ENCODE results near the gene SLC7A6. TPM values are rescaled to one million over a fixed set of nuclear protein-coding genes. Genes with fewer than 3 reads are reported as not detected.
A peak's percentile ranks its signal among the peaks of the same experiment; 100 is the strongest.

The SLC7A6 gene
- total and polyA plus RNA-seq, 2 of the 8 experiments (the other 6 are each of a cell fraction or from before 2014, with no cell fraction given) = 28.0 to 37.8 TPM

DNA sequence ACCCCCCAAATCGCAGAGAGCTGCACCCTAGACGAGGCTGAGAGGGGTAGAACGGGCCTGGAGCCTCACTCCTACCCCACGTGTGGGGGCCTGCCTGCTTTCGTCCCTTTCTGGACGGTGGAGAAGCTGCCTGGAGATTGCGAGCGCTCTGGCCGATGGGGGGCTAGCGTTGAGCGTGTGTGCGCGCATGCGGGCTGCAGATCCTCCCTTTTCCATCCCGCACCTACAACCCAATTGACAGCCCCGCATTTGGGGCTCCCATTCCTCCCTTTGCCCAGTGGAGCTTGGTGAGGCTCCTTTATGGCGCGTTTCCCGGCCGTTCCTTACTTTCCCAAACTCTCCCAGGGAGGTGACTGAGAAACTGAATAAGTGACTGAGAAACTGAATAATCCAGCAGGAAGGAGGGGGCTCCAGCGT, 27.5 kb upstream of the SLC7A6 start (continued):
- TF ChIP-seq GTF2F1 (IDR thresholded peaks at IDR 0.05; ENCODE audit: borderline replicate concordance, low read depth, low read length) (no peak), SIN3A (conservative IDR thresholded peaks at IDR 0.05 in 1 of 2, IDR thresholded peaks at IDR 0.05 in 1 of 2; ENCODE audit: low read depth in 1 of 2, low read length in 2 of 2) (peak in 1 of 2 experiments; percentile 43; a peak in 1 of 4 replicates), ZNF274 (IDR thresholded peaks at IDR 0.05; ENCODE audit: borderline replicate concordance, extremely low read depth, low read length) (no peak), HDAC6 (IDR thresholded peaks at IDR 0.05; ENCODE audit: low read depth, low read length) (no peak), KDM1A (IDR thresholded peaks at IDR 0.05; ENCODE audit: borderline replicate concordance, low read length) (no peak), EGR1 (IDR thresholded peaks at IDR 0.05; ENCODE audit: borderline replicate concordance, low read depth, low read length) (no peak), TAF1 (IDR thresholded peaks at IDR 0.05; ENCODE audit: low read depth, low read length) (no peak), POLR2AphosphoS5 (IDR thresholded peaks at IDR 0.05; ENCODE audit: low read depth, low read length) (0 out of 2 replicates have a peak, but pooled peaks have one; percentile 42), TEAD4 (IDR thresholded peaks at IDR 0.05; ENCODE audit: low read depth, low read length) (no peak), BRCA1 (IDR thresholded peaks at IDR 0.05; ENCODE audit: low read depth, low read length) (no peak), SRF (IDR thresholded peaks at IDR 0.05; ENCODE audit: low read depth, low read length) (no peak), EZH2 (IDR thresholded peaks at IDR 0.05; ENCODE audit: low read depth, low read length, severe bottlenecking) (no peak), KDM5A (IDR thresholded peaks at IDR 0.05; ENCODE audit: low read length) (no peak), TBP (IDR thresholded peaks at IDR 0.05; ENCODE audit: low read depth, low read length) (no peak), YY1 (IDR thresholded peaks at IDR 0.05; ENCODE audit: low read depth, low read length) (no peak)
